Measurements from ENCODE around the gene CHST4.

Gene CHST4

DNA sequence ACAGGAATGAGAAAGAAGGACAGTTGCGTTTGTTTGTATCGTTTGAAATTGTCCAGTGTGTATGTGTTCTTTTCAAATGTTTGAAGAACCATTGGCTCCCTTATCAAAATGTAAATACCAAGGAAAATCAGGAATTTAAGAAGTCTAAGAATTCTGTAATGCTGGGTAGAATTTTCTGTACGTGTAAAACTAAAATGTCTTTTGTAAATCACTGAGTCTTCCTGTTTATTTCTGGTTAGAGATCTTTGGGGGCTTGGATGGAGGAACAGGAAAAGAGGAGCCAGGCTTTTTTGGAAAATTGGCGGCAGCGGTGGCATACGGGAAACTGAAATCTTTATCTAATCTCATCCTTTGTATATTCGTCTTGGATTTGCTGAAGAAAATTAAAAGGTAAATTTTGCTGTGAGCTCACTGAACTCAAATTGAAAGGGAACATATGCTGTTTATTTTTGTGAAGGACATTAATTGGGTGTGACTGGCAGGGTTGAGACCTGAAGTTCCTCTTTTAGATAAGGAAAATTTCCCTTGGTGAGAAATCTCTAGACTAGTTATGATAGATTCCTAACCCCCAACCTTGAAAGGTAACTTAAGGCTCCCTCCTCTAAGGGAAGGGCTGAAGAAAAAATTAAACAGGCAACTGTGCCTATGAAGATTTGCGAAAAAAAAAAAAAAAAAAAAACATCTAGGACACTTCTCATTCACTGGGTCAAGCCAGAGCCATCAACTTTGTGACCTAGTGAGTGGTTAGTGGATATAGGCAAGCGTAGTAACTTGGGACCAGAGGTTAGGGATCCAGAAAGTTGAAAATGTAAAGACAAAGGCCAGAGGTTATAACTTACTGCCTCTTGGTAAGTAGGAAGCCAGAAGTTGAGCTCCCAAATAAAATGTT lies 39.8 kb downstream of the CHST4 start:
- TF ChIP-seq, protein P1, sequence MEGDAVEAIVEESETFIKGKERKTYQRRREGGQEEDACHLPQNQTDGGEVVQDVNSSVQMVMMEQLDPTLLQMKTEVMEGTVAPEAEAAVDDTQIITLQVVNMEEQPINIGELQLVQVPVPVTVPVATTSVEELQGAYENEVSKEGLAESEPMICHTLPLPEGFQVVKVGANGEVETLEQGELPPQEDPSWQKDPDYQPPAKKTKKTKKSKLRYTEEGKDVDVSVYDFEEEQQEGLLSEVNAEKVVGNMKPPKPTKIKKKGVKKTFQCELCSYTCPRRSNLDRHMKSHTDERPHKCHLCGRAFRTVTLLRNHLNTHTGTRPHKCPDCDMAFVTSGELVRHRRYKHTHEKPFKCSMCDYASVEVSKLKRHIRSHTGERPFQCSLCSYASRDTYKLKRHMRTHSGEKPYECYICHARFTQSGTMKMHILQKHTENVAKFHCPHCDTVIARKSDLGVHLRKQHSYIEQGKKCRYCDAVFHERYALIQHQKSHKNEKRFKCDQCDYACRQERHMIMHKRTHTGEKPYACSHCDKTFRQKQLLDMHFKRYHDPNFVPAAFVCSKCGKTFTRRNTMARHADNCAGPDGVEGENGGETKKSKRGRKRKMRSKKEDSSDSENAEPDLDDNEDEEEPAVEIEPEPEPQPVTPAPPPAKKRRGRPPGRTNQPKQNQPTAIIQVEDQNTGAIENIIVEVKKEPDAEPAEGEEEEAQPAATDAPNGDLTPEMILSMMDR (IDR thresholded peaks at IDR 0.05) = no peak
- Histone ChIP-seq H3K36me3 (no peaks in the 10 kb centered on the region), H3K27ac (peak overlapping the region; percentile 77), H3K9me3 (peaks cover 12% of the 10 kb centered on the region), H3K4me3 (ENCODE audit: low read depth in 1 of 2, low read length in 1 of 2) (peak overlapping the region in 1 of 2 experiments; percentile 52), H3K27me3 (peaks cover 20% of the 10 kb centered on the region), H3K4me1 (ENCODE audit: control insufficient read depth in 1 of 2, insufficient read depth in 1 of 2, low read depth in 1 of 2, low read length in 1 of 2) (peaks cover 8 to 18% of the 10 kb centered on the region in 2 experiments)

DNA sequence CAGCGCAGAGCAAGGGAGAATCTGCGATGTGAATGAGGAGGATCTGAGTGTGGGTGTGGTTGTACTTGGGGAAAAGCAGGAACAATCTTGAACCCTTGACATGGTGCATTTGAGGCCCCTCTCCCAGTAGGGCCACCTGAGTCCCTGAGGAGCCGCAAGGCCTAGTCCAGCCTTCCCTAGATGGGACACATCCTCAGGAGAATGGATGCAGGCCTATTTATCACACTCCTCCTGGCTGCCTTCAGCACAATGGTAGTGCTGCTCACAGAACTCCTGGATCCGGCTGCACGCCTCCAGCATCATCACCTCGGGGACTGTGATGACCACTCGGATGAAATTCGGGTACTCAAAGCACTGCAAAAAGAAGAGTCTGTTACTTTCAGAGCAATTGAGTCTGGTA lies 41.7 kb downstream of the CHST4 start:
- H3K27me3 ChIP-seq = peaks cover 27% of the 10 kb centered on the region
- H3K27ac ChIP-seq = no peak overlapping the region
- no peaks in the 10 kb centered on the region for H3K36me3 ChIP-seq
- H3K4me1 ChIP-seq (ENCODE audit: control insufficient read depth in 1 of 2, insufficient read depth in 1 of 2, low read depth in 1 of 2, low read length in 1 of 2) = peaks cover 8 to 18% of the 10 kb centered on the region in 2 experiments
- TF ChIP-seq, protein P1 (IDR thresholded peaks at IDR 0.05) = no peak
- peaks cover 3% of the 10 kb centered on the region for H3K9me3 ChIP-seq
- H3K4me3 ChIP-seq (ENCODE audit: low read depth in 1 of 2, low read length in 1 of 2) = no peak overlapping the region

DNA sequence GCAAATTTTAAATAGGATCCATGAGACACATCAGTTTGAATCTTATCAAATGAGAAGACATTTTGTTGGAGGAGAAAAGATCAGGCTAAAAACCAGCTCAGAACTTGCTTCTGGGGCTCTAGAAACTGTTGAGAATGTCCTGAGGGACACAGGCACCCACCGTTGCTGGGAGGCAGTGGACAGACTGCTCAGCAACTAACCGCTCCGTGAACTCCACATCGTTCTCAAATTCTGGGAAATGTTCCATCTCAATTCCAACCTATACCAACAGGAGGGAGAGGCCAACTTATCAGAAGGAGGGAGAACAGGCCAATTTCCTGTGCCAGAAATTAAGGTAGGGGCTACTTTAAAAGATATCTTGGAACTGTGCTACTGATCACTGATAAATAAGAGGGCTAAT lies 42.3 kb downstream of the CHST4 start:
- no peak overlapping the region for H3K27ac ChIP-seq
- TF ChIP-seq, protein P1 (IDR thresholded peaks at IDR 0.05) = no peak
- no peak overlapping the region for H3K4me3 ChIP-seq (ENCODE audit: low read depth in 1 of 2, low read length in 1 of 2)
- H3K36me3 ChIP-seq = no peaks in the 10 kb centered on the region
- peaks cover 8 to 18% of the 10 kb centered on the region in 2 experiments for H3K4me1 ChIP-seq (ENCODE audit: control insufficient read depth in 1 of 2, insufficient read depth in 1 of 2, low read depth in 1 of 2, low read length in 1 of 2)
- peaks cover 33% of the 10 kb centered on the region for H3K27me3 ChIP-seq
- H3K9me3 ChIP-seq = no peaks in the 10 kb centered on the region

DNA sequence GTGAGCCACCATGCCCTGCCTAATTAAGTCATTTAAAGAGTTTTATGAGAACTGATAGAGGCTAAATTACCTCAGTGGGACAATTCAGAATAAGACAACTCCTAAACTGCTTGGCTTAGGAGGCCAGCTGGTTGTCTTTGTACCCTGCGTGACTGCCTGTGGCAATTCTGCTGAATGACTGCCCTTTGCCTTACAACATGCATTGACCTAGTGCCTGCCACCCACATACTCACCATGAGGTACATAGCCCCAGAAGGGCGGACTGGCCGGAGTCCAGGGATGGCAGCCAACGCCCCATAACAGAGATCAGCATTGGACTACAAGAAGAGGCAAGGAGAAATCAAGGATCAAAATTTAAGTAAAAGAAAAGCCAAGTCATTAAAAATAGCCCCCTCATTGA lies 43.4 kb downstream of the CHST4 start:
- H3K27me3 ChIP-seq = peaks cover 37% of the 10 kb centered on the region
- H3K4me1 ChIP-seq (ENCODE audit: control insufficient read depth in 1 of 2, insufficient read depth in 1 of 2, low read depth in 1 of 2, low read length in 1 of 2) = peaks cover 6 to 14% of the 10 kb centered on the region in 2 experiments
- H3K9me3 ChIP-seq = no peaks in the 10 kb centered on the region
- no peak overlapping the region for H3K27ac ChIP-seq
- TF ChIP-seq, protein P1 (IDR thresholded peaks at IDR 0.05) = no peak
- no peak overlapping the region for H3K4me3 ChIP-seq (ENCODE audit: low read depth in 1 of 2, low read length in 1 of 2)
- H3K36me3 ChIP-seq = no peaks in the 10 kb centered on the region

DNA sequence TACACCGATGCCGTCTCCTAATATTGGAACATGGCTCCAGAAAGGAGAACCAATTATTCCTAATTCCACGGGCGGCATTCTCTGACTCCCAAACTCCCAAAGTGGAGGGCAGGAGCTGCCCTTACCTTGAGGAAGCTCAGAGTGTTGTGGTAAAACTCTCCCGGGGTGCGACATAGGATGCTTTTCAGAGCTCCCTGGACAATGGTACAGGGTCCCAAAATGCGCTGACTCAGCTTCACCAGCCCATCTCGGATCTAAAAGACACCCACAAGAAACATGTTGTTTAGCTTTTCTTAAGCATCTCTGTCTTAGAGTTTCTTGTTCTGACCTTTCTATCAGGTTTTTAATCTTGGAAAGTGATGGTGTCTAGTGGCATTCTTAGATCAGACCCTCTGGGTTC lies 43.9 kb downstream of the CHST4 start:
- Histone ChIP-seq H3K9me3 (no peaks in the 10 kb centered on the region), H3K36me3 (no peaks in the 10 kb centered on the region), H3K4me3 (ENCODE audit: low read depth in 1 of 2, low read length in 1 of 2) (no peak overlapping the region), H3K4me1 (ENCODE audit: control insufficient read depth in 1 of 2, insufficient read depth in 1 of 2, low read depth in 1 of 2, low read length in 1 of 2) (peaks cover under 1 to 11% of the 10 kb centered on the region in 2 experiments), H3K27ac (no peak overlapping the region), H3K27me3 (peaks cover 37% of the 10 kb centered on the region)
- TF ChIP-seq, protein P1 (IDR thresholded peaks at IDR 0.05) = no peak

All from neutrophil (primary cell).